IMR-90 (cell line): ENCODE measurements around the gene PPP2R5A. TPM values are rescaled to one million over a fixed set of nuclear protein-coding genes. Genes with fewer than 3 reads are reported as not detected.

Experiments
- ATAC-seq: fragments of 200-7000 bp; cut with Tn5 transposase; 2 replicates; pipeline ENCODE4 v1.9.1; 2020; ENCODE audit warnings: low read depth, mild to moderate bottlenecking, moderate library complexity
- BruUV-seq: library from RNA; stranded (reverse); fragments of 400-500 nt; replicated peaks from 2 replicates; lab custom pipeline; 2021; lab: Mats Ljungman, UMichigan
- CTCF ChIA-PET: fragments of 300-600 bp; formaldehyde crosslinking; extraction: SDS; loops from one replicate; lab custom pipeline; 2021; ENCODE audit warnings: antibody characterized with exemption; lab: Yijun Ruan, JAX
- POLR2A ChIA-PET: fragments of 300-600 bp; sonication (Branson Sonifier 250); formaldehyde crosslinking; loops from one replicate; lab custom pipeline; 2022; ENCODE audit warnings: antibody characterized with exemption; ENCODE audit not compliant: unreplicated experiment; lab: Charles Lee
- DNase-seq: peaks from one replicate; pipeline ENCODE4 v3.0.0; 2013
- H2AFZ ChIP-seq: replicated peaks from 2 replicates; pipeline ENCODE3; 2013; ENCODE audit warnings: low read length, mild to moderate bottlenecking; ENCODE audit not compliant: poor library complexity
- H2AK5ac ChIP-seq: 2 replicates; pipeline ENCODE4 v1.6.1; 2013; ENCODE audit warnings: low read depth, low read length, inconsistent platforms
- H2AK9ac ChIP-seq: replicated peaks from 2 replicates; pipeline ENCODE3; 2013; ENCODE audit warnings: mild to moderate bottlenecking, low read depth, low read length, moderate library complexity; ENCODE audit not compliant: poor library complexity
- H2BK120ac ChIP-seq: 2 replicates; pipeline ENCODE4 v1.6.1; 2013; ENCODE audit warnings: low read depth, low read length, inconsistent platforms
- H2BK15ac ChIP-seq: 3 replicates; pipeline ENCODE4 v1.6.1; 2013; ENCODE audit warnings: low read depth, low read length, inconsistent platforms
- H2BK20ac ChIP-seq: 2 replicates; pipeline ENCODE4 v1.6.1; 2013; ENCODE audit warnings: low read depth, mild to moderate bottlenecking, inconsistent platforms, low read length, moderate library complexity
- H2BK5ac ChIP-seq: 2 replicates; pipeline ENCODE4 v1.6.1; 2013; ENCODE audit warnings: mild to moderate bottlenecking, low read depth, low read length, inconsistent platforms; ENCODE audit not compliant: poor library complexity, severe bottlenecking
- H3K14ac ChIP-seq: replicated peaks from 2 replicates; pipeline ENCODE4 v1.6.1; 2013; ENCODE audit warnings: low read depth, low read length, inconsistent platforms
- H3K18ac ChIP-seq: 2 replicates; pipeline ENCODE4 v1.6.1; 2013; ENCODE audit warnings: low read depth, low read length, control low read depth
- H3K23ac ChIP-seq: 2 replicates; pipeline ENCODE4 v1.6.1; 2013; ENCODE audit warnings: low read depth, low read length, inconsistent platforms
- H3K27ac ChIP-seq: 2 replicates; pipeline ENCODE4 v1.5.1; 2013; ENCODE audit warnings: mild to moderate bottlenecking, control low read depth, low read length; ENCODE audit not compliant: insufficient read depth
- H3K27me3 ChIP-seq: 2 replicates; pipeline ENCODE4 v1.6.1; 2013; ENCODE audit warnings: low read length; ENCODE audit not compliant: control insufficient read depth, insufficient read depth
- H3K36me3 ChIP-seq: 2 replicates; pipeline ENCODE4 v1.6.1; 2013; ENCODE audit warnings: low read length, mixed read lengths; ENCODE audit not compliant: control insufficient read depth, insufficient read depth
- H3K4ac ChIP-seq: 2 replicates; pipeline ENCODE4 v1.6.1; 2013; ENCODE audit warnings: low read depth, low read length, inconsistent platforms
- H3K4me1 ChIP-seq: 2 replicates; pipeline ENCODE4 v1.6.1; 2013; ENCODE audit warnings: low read length, mixed read lengths; ENCODE audit not compliant: control insufficient read depth, insufficient read depth
- H3K4me2 ChIP-seq: 2 replicates; pipeline ENCODE4 v1.6.1; 2013; ENCODE audit warnings: low read depth, mild to moderate bottlenecking, control low read depth, low read length, moderate library complexity
- H3K4me3 ChIP-seq: 2 replicates; pipeline ENCODE4 v1.5.1; 2013; ENCODE audit warnings: low read depth, mild to moderate bottlenecking, control low read depth, low read length, moderate library complexity; ENCODE audit not compliant: insufficient read depth
- H3K56ac ChIP-seq: 2 replicates; pipeline ENCODE4 v1.6.1; 2013; ENCODE audit warnings: low read length, inconsistent platforms; ENCODE audit not compliant: insufficient read depth; ENCODE audit errors: extremely low read depth
- H3K79me1 ChIP-seq, 2 experiments: 2 replicates each; pipeline ENCODE4 v1.6.1; 2013; ENCODE audit warnings: low read length in 2 of 2, inconsistent platforms in 1 of 2, low read depth in 1 of 2
- H3K9ac ChIP-seq: 2 replicates; pipeline ENCODE4 v1.6.1; 2013; ENCODE audit warnings: low read depth, low read length, control low read depth
- H3K9me1 ChIP-seq: 2 replicates; pipeline ENCODE4 v1.6.1; 2013; ENCODE audit warnings: low read length, inconsistent platforms; ENCODE audit not compliant: insufficient read depth
- H3K9me3 ChIP-seq: 2 replicates; pipeline ENCODE4 v1.6.1; 2013; ENCODE audit warnings: low read length; ENCODE audit not compliant: control insufficient read depth, insufficient read depth
- H4K20me1 ChIP-seq: 2 replicates; pipeline ENCODE4 v1.6.1; 2013; ENCODE audit warnings: low read length, inconsistent platforms; ENCODE audit not compliant: insufficient read depth
- H4K5ac ChIP-seq: 2 replicates; pipeline ENCODE4 v1.6.1; 2013; ENCODE audit warnings: mild to moderate bottlenecking, low read depth, low read length, control low read depth
- H4K8ac ChIP-seq, 2 experiments: 2 replicates each; pipeline ENCODE4 v1.6.1; 2013; ENCODE audit warnings: low read depth in 2 of 2, low read length in 2 of 2, control low read depth in 1 of 2, inconsistent platforms in 1 of 2
- H4K91ac ChIP-seq: 2 replicates; pipeline ENCODE4 v1.6.1; 2013; ENCODE audit warnings: low read depth, low read length, inconsistent platforms; ENCODE audit not compliant: insufficient read depth
- BHLHE40 ChIP-seq: fragments of 150-350 bp; IDR thresholded peaks from 2 replicates; pipeline ENCODE4 v1.6.1; 2016; ENCODE audit warnings: mild to moderate bottlenecking, low read depth, low read length
- CEBPB ChIP-seq: IDR thresholded peaks from 2 replicates; pipeline ENCODE4 v1.6.1; 2012; ENCODE audit warnings: low read depth, low read length, improper control_type of control experiment
- CHD1 ChIP-seq: IDR thresholded peaks from 2 replicates; pipeline ENCODE4 v1.6.1; 2012; ENCODE audit warnings: low read depth, low read length, improper control_type of control experiment
- CTCF ChIP-seq: conservative IDR thresholded peaks from 2 replicates; pipeline ENCODE4 v1.5.1; 2012; ENCODE audit warnings: mild to moderate bottlenecking, low read depth, low read length, improper control_type of control experiment
- FOS ChIP-seq: fragments of 150-350 bp; IDR thresholded peaks from 2 replicates; pipeline ENCODE4 v1.6.1; 2016; ENCODE audit warnings: low read depth, low read length
- MAFK ChIP-seq: IDR thresholded peaks from 2 replicates; pipeline ENCODE4 v1.6.1; 2012; ENCODE audit warnings: low read depth, low read length, improper control_type of control experiment
- MAZ ChIP-seq: IDR thresholded peaks from 2 replicates; pipeline ENCODE4 v1.6.1; 2012; ENCODE audit warnings: low read depth, mild to moderate bottlenecking, low read length, improper control_type of control experiment, moderate library complexity, borderline replicate concordance
- MXI1 ChIP-seq: IDR thresholded peaks from 2 replicates; pipeline ENCODE4 v1.6.1; 2012; ENCODE audit warnings: low read depth, mild to moderate bottlenecking, low read length, moderate library complexity, borderline replicate concordance
- POLR2A ChIP-seq: IDR thresholded peaks from 2 replicates; pipeline ENCODE4 v1.6.1; 2012; ENCODE audit warnings: mild to moderate bottlenecking, low read depth, low read length
- RAD21 ChIP-seq: IDR thresholded peaks from 2 replicates; pipeline ENCODE4 v1.6.1; 2012; ENCODE audit warnings: low read length, improper control_type of control experiment
- RCOR1 ChIP-seq: IDR thresholded peaks from 2 replicates; pipeline ENCODE4 v1.6.1; 2012; ENCODE audit warnings: mild to moderate bottlenecking, low read length, improper control_type of control experiment; ENCODE audit not compliant: insufficient replicate concordance
- RFX5 ChIP-seq: IDR thresholded peaks from 2 replicates; pipeline ENCODE4 v1.8.0; 2012; ENCODE audit warnings: low read depth, mild to moderate bottlenecking, low read length, moderate library complexity
- USF2 ChIP-seq: fragments of 150-350 bp; IDR thresholded peaks from 2 replicates; pipeline ENCODE4 v1.6.1; 2017; ENCODE audit warnings: mild to moderate bottlenecking, antibody characterized with exemption, low read length, low read depth
- WGBS, 2 experiments: methylation state at CpG; one replicate each; pipeline versions ENCODE4 v1.1.5 to v1.1.7; 2013; ENCODE audit warnings: missing lambda C conversion rate in 2 of 2; ENCODE audit not compliant: insufficient read length in 1 of 2; ENCODE audit errors: extremely low coverage in 2 of 2; 5-methylcytosine and 5-hydroxymethylcytosine counted together
- dilution Hi-C: fragments of 300-500 bp; cut with HindIII; formaldehyde crosslinking; loops from one replicate; pipeline ENCODE4 v1.14.3; 2018; ENCODE audit warnings: low sequenced_read_pairs; ENCODE audit not compliant: unreplicated experiment
- in situ Hi-C: fragments of 300-500 bp; cut with MboI; formaldehyde crosslinking; loops from 3 replicates; pipeline ENCODE4 v1.14.3; 2019; ENCODE audit warnings: low sequenced_read_pairs, inconsistent platforms, mixed read lengths
- intact Hi-C: fragments of 100-400 bp; cut with micrococcal nuclease; formaldehyde crosslinking; loops from 2 replicates; pipeline ENCODE4 v1.10.0; 2022
- polyA plus RNA-seq, 3 experiments: library from polyadenylated mRNA; depleted of rRNA; stranded (reverse); fragments of >200 nt; gene quantifications; 2 replicates each; pipeline ENCODE4 v1.2.3, GENCODE V29; 2012; ENCODE audit warnings: low replicate concordance in 1 of 3
- total RNA-seq: library from RNA; depleted of rRNA; stranded (reverse); fragments of >200 nt; gene quantifications from 2 replicates; pipeline ENCODE4 v1.2.3, GENCODE V29; 2012

Gene PPP2R5A
- total and polyA plus RNA-seq, 2 of the 4 experiments (the other 2 are of a cell fraction): 8.4 to 12.6 TPM

GRCh38 chr1:212295579-212295978, 10.4 kb downstream of the PPP2R5A start:
- Histone ChIP-seq H3K4me2 (no peak overlapping the region), H3K4me1 (peaks cover 4% of the 10 kb centered on the region), H2BK5ac (no peak overlapping the region), H3K56ac (no peak overlapping the region), H3K4ac (no peak overlapping the region), H3K18ac (no peak overlapping the region), H2AK9ac (no peak overlapping the region), H3K36me3 (no peaks in the 10 kb centered on the region), H2AFZ (no peak overlapping the region), H2BK120ac (no peak overlapping the region), H3K27ac (no peak overlapping the region), H3K27me3 (no peaks in the 10 kb centered on the region), H3K9me1 (no peaks in the 10 kb centered on the region), H3K23ac (no peak overlapping the region), H3K9me3 (no peaks in the 10 kb centered on the region), H4K8ac (no peak overlapping the region), H3K14ac (no peak overlapping the region), H4K20me1 (peaks cover 52% of the 10 kb centered on the region), H2AK5ac (no peak overlapping the region), H3K79me1 (peaks cover 20 to 47% of the 10 kb centered on the region in 2 experiments; a peak in 3 of 4 replicates), H2BK15ac (no peak overlapping the region), H2BK20ac (no peak overlapping the region), H3K4me3 (no peak overlapping the region), H4K5ac (no peak overlapping the region), H4K91ac (no peak overlapping the region), H3K9ac (no peak overlapping the region)
- DNase-seq (no peak), ATAC-seq (no peak)
- TF ChIP-seq RFX5: no peak
- no peak for TF ChIP-seq CHD1
- no peak for TF ChIP-seq BHLHE40
- TF ChIP-seq FOS: no peak
- TF ChIP-seq RAD21: no peak
- no peak for TF ChIP-seq USF2
- no peak for TF ChIP-seq CEBPB
- no peak for TF ChIP-seq RCOR1
- TF ChIP-seq CTCF: no peak
- TF ChIP-seq MAZ: no peak
- TF ChIP-seq POLR2A: no peak
- no peak for TF ChIP-seq MXI1
- no peak for TF ChIP-seq MAFK
- ChIA-PET CTCF (interaction anchor here (0.6 to 1.4 kb wide), 2 partner anchors 160 to 225 kb away, joined by 3 read pairs; no protein-coding TSS in a partner anchor), POLR2A (no interaction called here)
- WGBS, 2 experiments: 88 to 100% methylated on average over 1 of the region's 2 CpGs
- dilution Hi-C loops (no loop called here), in situ Hi-C loops (loop anchor here (10.0 kb wide), 1 partner anchor 159 kb away; no protein-coding TSS in a partner anchor), intact Hi-C loops (no loop called here)
- no TSS peak for BruUV-seq
